GM23338 (cell line): Measurements from ENCODE around the gene CHMP6. TPM values are rescaled to one million over a fixed set of nuclear protein-coding genes. Genes with fewer than 3 reads are reported as not detected.
A peak's percentile ranks its signal among the peaks of the same experiment; 100 is the strongest.

ENCODE experiments used
- ATAC-seq: fragments of 200-7000 bp; cut with Tn5 transposase; 3 replicates; pipeline ENCODE4 v1.9.1; 2020
- DNase-seq: peaks from one replicate; pipeline ENCODE4 v3.0.0-alpha.2; 2015; ENCODE audit warnings: low spot score
- H2AFZ ChIP-seq: fragments of 200-600 bp; sonication (generic); 2 replicates; pipeline ENCODE4 v1.8.0; 2016; ENCODE audit warnings: antibody characterized with exemption, mild to moderate bottlenecking, moderate library complexity
- H3F3A ChIP-seq: fragments of 200-600 bp; sonication (generic); replicated peaks from 2 replicates; pipeline ENCODE4 v1.8.0; 2017; ENCODE audit warnings: antibody characterized with exemption, mixed run types, low read depth
- H3K27ac ChIP-seq: fragments of 200-600 bp; sonication (generic); 2 replicates; pipeline ENCODE4 v1.6.1; 2016; ENCODE audit warnings: low read depth
- H3K27me3 ChIP-seq: fragments of 200-600 bp; sonication (generic); 2 replicates; pipeline ENCODE4 v1.8.0; 2016; ENCODE audit warnings: mild to moderate bottlenecking, mixed run types, moderate library complexity; ENCODE audit not compliant: insufficient read depth
- H3K36me3 ChIP-seq: fragments of 200-600 bp; sonication (generic); 2 replicates; pipeline ENCODE4 v1.8.0; 2016; ENCODE audit warnings: mild to moderate bottlenecking; ENCODE audit not compliant: insufficient read depth
- H3K4me1 ChIP-seq: fragments of 200-600 bp; sonication (generic); 2 replicates; pipeline ENCODE4 v1.8.0; 2016; ENCODE audit warnings: mild to moderate bottlenecking, moderate library complexity; ENCODE audit not compliant: insufficient read depth
- H3K4me2 ChIP-seq: fragments of 200-600 bp; sonication (generic); 2 replicates; pipeline ENCODE4 v1.7.1; 2017; ENCODE audit warnings: mixed run types
- H3K4me3 ChIP-seq: fragments of 200-600 bp; sonication (generic); 2 replicates; pipeline ENCODE4 v1.6.1; 2016; ENCODE audit warnings: mixed run types
- H3K79me2 ChIP-seq: fragments of 200-600 bp; sonication (generic); replicated peaks from 2 replicates; pipeline ENCODE4 v1.8.0; 2017; ENCODE audit warnings: mild to moderate bottlenecking; ENCODE audit not compliant: insufficient read depth
- H3K9me2 ChIP-seq: fragments of 200-600 bp; sonication (generic); 2 replicates; pipeline ENCODE4 v1.8.0; 2017; ENCODE audit not compliant: insufficient read depth
- H4K20me1 ChIP-seq: fragments of 200-600 bp; sonication (generic); replicated peaks from 2 replicates; pipeline ENCODE4 v1.8.0; 2017; ENCODE audit warnings: mild to moderate bottlenecking; ENCODE audit not compliant: insufficient read depth
- H3K27ac Mint-ChIP-seq: 2 replicates; pipeline ENCODE4 v1.8.0; 2020; ENCODE audit warnings: inconsistent platforms, mild to moderate bottlenecking, moderate library complexity, mixed read lengths
- H3K27me3 Mint-ChIP-seq: 3 replicates; pipeline ENCODE4 v1.8.0; 2022; ENCODE audit warnings: low read depth, mild to moderate bottlenecking, moderate library complexity, mixed read lengths, inconsistent platforms; ENCODE audit not compliant: insufficient read depth, poor library complexity
- H3K36me3 Mint-ChIP-seq: 3 replicates; pipeline ENCODE4 v1.8.0; 2021; ENCODE audit warnings: low read depth, mild to moderate bottlenecking, inconsistent platforms, moderate library complexity, mixed read lengths
- H3K4me1 Mint-ChIP-seq: 3 replicates; pipeline ENCODE4 v1.8.0; 2020; ENCODE audit warnings: mild to moderate bottlenecking, inconsistent platforms, mixed read lengths
- H3K4me3 Mint-ChIP-seq: 3 replicates; pipeline ENCODE4 v1.8.0; 2021; ENCODE audit warnings: moderate library complexity, mild to moderate bottlenecking, inconsistent platforms, mixed read lengths
- H3K9me3 Mint-ChIP-seq: 3 replicates; pipeline ENCODE4 v1.8.0; 2020; ENCODE audit warnings: moderate library complexity, mild to moderate bottlenecking, inconsistent platforms, mixed read lengths
- CREB1 ChIP-seq: fragments of 250-450 bp; sonication (Bioruptor Pico); IDR thresholded peaks from 2 replicates; pipeline ENCODE4 v1.5.0; 2020; ENCODE audit warnings: low read depth, mild to moderate bottlenecking, moderate library complexity
- CTCF ChIP-seq, 2 experiments: fragments of 200-600 bp in 1 of 2; sonication (generic) in 1 of 2; conservative IDR thresholded peaks; 2 replicates each; pipeline versions ENCODE4 v1.5.1 to v1.6.1; 2016 to 2017; ENCODE audit warnings: antibody characterized with exemption in 2 of 2, low read depth in 2 of 2, mild to moderate bottlenecking in 2 of 2, moderate library complexity in 1 of 2
- ETS1 ChIP-seq: IDR thresholded peaks from 2 replicates; pipeline ENCODE4 v1.6.1; 2016; ENCODE audit warnings: antibody characterized with exemption
- EZH2 ChIP-seq: fragments of 200-600 bp; sonication (generic); IDR thresholded peaks from one replicate; pipeline ENCODE4 v1.8.0; 2017; ENCODE audit warnings: antibody characterized with exemption, mild to moderate bottlenecking, low read depth; ENCODE audit not compliant: unreplicated experiment
- EZH2phosphoT487 ChIP-seq: fragments of 200-600 bp; sonication (generic); IDR thresholded peaks from one replicate; pipeline ENCODE4 v1.8.1; 2018; ENCODE audit warnings: antibody characterized with exemption; ENCODE audit not compliant: unreplicated experiment
- JUNB ChIP-seq: IDR thresholded peaks from one replicate; pipeline ENCODE4 v1.6.1; 2016; ENCODE audit warnings: antibody characterized with exemption; ENCODE audit not compliant: unreplicated experiment
- NANOG ChIP-seq: IDR thresholded peaks from 2 replicates; pipeline ENCODE4 v1.6.1; 2016; ENCODE audit warnings: antibody characterized with exemption, borderline replicate concordance
- POLR2AphosphoS5 ChIP-seq: IDR thresholded peaks from 2 replicates; pipeline ENCODE4 v1.6.1; 2016; ENCODE audit warnings: antibody characterized with exemption, low read depth
- REST ChIP-seq: IDR thresholded peaks from one replicate; pipeline ENCODE4 v1.6.1; 2018; ENCODE audit warnings: antibody characterized with exemption; ENCODE audit not compliant: unreplicated experiment
- STAT1 ChIP-seq: IDR thresholded peaks from one replicate; pipeline ENCODE4 v1.6.1; 2016; ENCODE audit warnings: antibody characterized with exemption; ENCODE audit not compliant: unreplicated experiment
- ZNF114 ChIP-seq: fragments of 250-450 bp; sonication (Bioruptor Pico); IDR thresholded peaks from 2 replicates; pipeline ENCODE4 v1.5.0; 2020; ENCODE audit warnings: mild to moderate bottlenecking, moderate library complexity
- ZNF331 ChIP-seq: fragments of 250-450 bp; sonication (Bioruptor Pico); IDR thresholded peaks from 2 replicates; pipeline ENCODE4 v1.5.0; 2020; ENCODE audit warnings: low read depth, mild to moderate bottlenecking, moderate library complexity
- polyA plus RNA-seq: library from polyadenylated mRNA; unstranded; fragments of >200 nt; fragmentation: Nextera tagmentation; extraction: Ambion mirVana; gene quantifications from 2 replicates; pipeline ENCODE4 v1.2.1, GENCODE V29; 2016
- total RNA-seq: library from RNA; depleted of rRNA; stranded (reverse); fragments of >200 nt; shearing (Covaris generic); gene quantifications from 2 replicates; pipeline ENCODE4 v1.2.3, GENCODE V29; 2014
- TF ChIP-seq, protein P1 (sequence below): fragments of 250-450 bp; sonication (Bioruptor Pico); IDR thresholded peaks from 2 replicates; pipeline ENCODE4 v1.5.0; 2020; ENCODE audit warnings: mild to moderate bottlenecking, moderate library complexity

Gene CHMP6
- total and polyA plus RNA-seq, 2 experiments from 2014 or later: 12.3 to 14.0 TPM

- H3K9me2 ChIP-seq: no peaks in the 10 kb centered on the region
- no peak overlapping the region; the same call in 1 of the 2 replicates for H2AFZ ChIP-seq
- H3K4me3 Mint-ChIP-seq: peak overlapping the region; percentile 21; the same call in 1 of the 3 replicates
- H3K27ac ChIP-seq: no peak overlapping the region
- no peaks in the 10 kb centered on the region for H3F3A ChIP-seq
- H3K79me2 ChIP-seq: no peaks in the 10 kb centered on the region
- ATAC-seq: no peak
- no peaks in the 10 kb centered on the region for H4K20me1 ChIP-seq
- DNase-seq: no peak
- no peak overlapping the region for H3K27ac Mint-ChIP-seq
- peaks cover 11% of the 10 kb centered on the region for H3K27me3 Mint-ChIP-seq
- H3K4me1 Mint-ChIP-seq: peaks cover 11% of the 10 kb centered on the region; the same call in 2 of the 3 replicates
- H3K9me3 Mint-ChIP-seq: no peaks in the 10 kb centered on the region; the same call in 2 of the 3 replicates
- H3K27me3 ChIP-seq: no peaks in the 10 kb centered on the region
- no peaks in the 10 kb centered on the region for H3K36me3 ChIP-seq
- no peaks in the 10 kb centered on the region for H3K4me1 ChIP-seq
- TF ChIP-seq NANOG: no peak
- no peak for TF ChIP-seq REST
- TF ChIP-seq ZNF114 (CRISPR knock-in tag): no peak
- TF ChIP-seq ETS1: no peak
- TF ChIP-seq STAT1: no peak
- no peak for TF ChIP-seq JUNB
- TF ChIP-seq ZNF331: no peak
- no peak for TF ChIP-seq EZH2phosphoT487
- TF ChIP-seq EZH2: no peak
- no peak for TF ChIP-seq POLR2AphosphoS5
- TF ChIP-seq, protein P1, sequence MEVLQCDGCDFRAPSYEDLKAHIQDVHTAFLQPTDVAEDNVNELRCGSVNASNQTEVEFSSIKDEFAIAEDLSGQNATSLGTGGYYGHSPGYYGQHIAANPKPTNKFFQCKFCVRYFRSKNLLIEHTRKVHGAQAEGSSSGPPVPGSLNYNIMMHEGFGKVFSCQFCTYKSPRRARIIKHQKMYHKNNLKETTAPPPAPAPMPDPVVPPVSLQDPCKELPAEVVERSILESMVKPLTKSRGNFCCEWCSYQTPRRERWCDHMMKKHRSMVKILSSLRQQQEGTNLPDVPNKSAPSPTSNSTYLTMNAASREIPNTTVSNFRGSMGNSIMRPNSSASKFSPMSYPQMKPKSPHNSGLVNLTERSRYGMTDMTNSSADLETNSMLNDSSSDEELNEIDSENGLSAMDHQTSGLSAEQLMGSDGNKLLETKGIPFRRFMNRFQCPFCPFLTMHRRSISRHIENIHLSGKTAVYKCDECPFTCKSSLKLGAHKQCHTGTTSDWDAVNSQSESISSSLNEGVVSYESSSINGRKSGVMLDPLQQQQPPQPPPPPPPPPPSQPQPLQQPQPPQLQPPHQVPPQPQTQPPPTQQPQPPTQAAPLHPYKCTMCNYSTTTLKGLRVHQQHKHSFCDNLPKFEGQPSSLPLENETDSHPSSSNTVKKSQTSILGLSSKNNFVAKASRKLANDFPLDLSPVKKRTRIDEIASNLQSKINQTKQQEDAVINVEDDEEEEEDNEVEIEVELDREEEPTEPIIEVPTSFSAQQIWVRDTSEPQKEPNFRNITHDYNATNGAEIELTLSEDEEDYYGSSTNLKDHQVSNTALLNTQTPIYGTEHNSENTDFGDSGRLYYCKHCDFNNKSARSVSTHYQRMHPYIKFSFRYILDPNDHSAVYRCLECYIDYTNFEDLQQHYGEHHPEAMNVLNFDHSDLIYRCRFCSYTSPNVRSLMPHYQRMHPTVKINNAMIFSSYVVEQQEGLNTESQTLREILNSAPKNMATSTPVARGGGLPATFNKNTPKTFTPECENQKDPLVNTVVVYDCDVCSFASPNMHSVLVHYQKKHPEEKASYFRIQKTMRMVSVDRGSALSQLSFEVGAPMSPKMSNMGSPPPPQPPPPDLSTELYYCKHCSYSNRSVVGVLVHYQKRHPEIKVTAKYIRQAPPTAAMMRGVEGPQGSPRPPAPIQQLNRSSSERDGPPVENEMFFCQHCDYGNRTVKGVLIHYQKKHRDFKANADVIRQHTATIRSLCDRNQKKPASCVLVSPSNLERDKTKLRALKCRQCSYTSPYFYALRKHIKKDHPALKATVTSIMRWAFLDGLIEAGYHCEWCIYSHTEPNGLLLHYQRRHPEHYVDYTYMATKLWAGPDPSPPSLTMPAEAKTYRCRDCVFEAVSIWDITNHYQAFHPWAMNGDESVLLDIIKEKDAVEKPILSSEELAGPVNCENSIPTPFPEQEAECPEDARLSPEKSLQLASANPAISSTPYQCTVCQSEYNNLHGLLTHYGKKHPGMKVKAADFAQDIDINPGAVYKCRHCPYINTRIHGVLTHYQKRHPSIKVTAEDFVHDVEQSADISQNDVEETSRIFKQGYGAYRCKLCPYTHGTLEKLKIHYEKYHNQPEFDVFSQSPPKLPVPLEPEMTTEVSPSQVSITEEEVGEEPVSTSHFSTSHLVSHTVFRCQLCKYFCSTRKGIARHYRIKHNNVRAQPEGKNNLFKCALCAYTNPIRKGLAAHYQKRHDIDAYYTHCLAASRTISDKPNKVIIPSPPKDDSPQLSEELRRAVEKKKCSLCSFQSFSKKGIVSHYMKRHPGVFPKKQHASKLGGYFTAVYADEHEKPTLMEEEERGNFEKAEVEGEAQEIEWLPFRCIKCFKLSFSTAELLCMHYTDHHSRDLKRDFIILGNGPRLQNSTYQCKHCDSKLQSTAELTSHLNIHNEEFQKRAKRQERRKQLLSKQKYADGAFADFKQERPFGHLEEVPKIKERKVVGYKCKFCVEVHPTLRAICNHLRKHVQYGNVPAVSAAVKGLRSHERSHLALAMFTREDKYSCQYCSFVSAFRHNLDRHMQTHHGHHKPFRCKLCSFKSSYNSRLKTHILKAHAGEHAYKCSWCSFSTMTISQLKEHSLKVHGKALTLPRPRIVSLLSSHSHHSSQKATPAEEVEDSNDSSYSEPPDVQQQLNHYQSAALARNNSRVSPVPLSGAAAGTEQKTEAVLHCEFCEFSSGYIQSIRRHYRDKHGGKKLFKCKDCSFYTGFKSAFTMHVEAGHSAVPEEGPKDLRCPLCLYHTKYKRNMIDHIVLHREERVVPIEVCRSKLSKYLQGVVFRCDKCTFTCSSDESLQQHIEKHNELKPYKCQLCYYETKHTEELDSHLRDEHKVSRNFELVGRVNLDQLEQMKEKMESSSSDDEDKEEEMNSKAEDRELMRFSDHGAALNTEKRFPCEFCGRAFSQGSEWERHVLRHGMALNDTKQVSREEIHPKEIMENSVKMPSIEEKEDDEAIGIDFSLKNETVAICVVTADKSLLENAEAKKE (CRISPR knock-in tag): no peak
- no peak for TF ChIP-seq CREB1 (CRISPR knock-in tag)
- TF ChIP-seq CTCF (conservative IDR thresholded peaks at IDR 0.05; ENCODE audit: low read depth in 2 of 2): no peak
- no peak overlapping the region for H3K4me2 ChIP-seq
- H3K4me3 ChIP-seq: no peak overlapping the region
- no peaks in the 10 kb centered on the region; the same call in 2 of the 3 replicates for H3K36me3 Mint-ChIP-seq
These were observed 9.1 kb upstream of the CHMP6 start for GRCh38 chr17:80982426-80982974.
